Measurements from ENCODE around the gene HOXA6. TPM values are rescaled to one million over a fixed set of nuclear protein-coding genes. Genes with fewer than 3 reads are reported as not detected.

HOXA6 gene
- total RNA-seq, 1 experiment from 2014 or later = not detected

- no peak for TF ChIP-seq NR3C1 (CRISPR knock-in tag; conservative IDR thresholded peaks at IDR 0.05; ENCODE audit: low read depth)
Observed at GRCh38 chr7:27160145-27160545, 12.6 kb upstream of the HOXA6 start (continued).

- H3K36me3 Mint-ChIP-seq = peaks cover 3% of the 10 kb centered on the region
- H3K4me1 Mint-ChIP-seq = peaks cover 16% of the 10 kb centered on the region
- H3K27me3 Mint-ChIP-seq (ENCODE audit: low read depth) = peaks cover 100% of the 10 kb centered on the region
- H3K9me3 Mint-ChIP-seq = no peaks in the 10 kb centered on the region
- H3K4me3 Mint-ChIP-seq = no peak overlapping the region
- TF ChIP-seq NFYB (CRISPR knock-in tag; conservative IDR thresholded peaks at IDR 0.05; ENCODE audit: low read depth) = no peak
- TF ChIP-seq ZNF281 (CRISPR knock-in tag; IDR thresholded peaks at IDR 0.05) = no peak
- TF ChIP-seq NFATC4 (CRISPR knock-in tag; IDR thresholded peaks at IDR 0.05) = no peak
- TF ChIP-seq USF1 (CRISPR knock-in tag; IDR thresholded peaks at IDR 0.05) = no peak
- no peak for TF ChIP-seq NR1H2 (CRISPR knock-in tag; IDR thresholded peaks at IDR 0.05)
- no peak for TF ChIP-seq PRRX2 (CRISPR knock-in tag; IDR thresholded peaks at IDR 0.05)
- TF ChIP-seq CREB1 (CRISPR knock-in tag; IDR thresholded peaks at IDR 0.05) = no peak
- ChIA-PET POLR2A (no interaction called here), CTCF (interaction anchor here (0.8 to 1.0 kb wide), 4 partner anchors 9 to 790 kb away, joined by 3 read pairs; no protein-coding TSS in a partner anchor)
- ATAC-seq = no peak
- DNase-seq (ENCODE audit: low spot score) = no peak
- no peak overlapping the region for H3K27ac Mint-ChIP-seq
Observed at GRCh38 chr7:27159266-27160144, 11.9 kb upstream of the HOXA6 start.

- no peak overlapping the region for H3K4me3 Mint-ChIP-seq
- ChIA-PET CTCF (interaction anchor here (0.8 to 1.0 kb wide), 4 partner anchors 8 to 789 kb away, joined by 3 read pairs; no protein-coding TSS in a partner anchor), POLR2A (interaction anchor here (0.6 kb wide), 1 partner anchor 62 kb away, joined by 3 read pairs; no protein-coding TSS in a partner anchor)
- no peak overlapping the region for H3K27ac Mint-ChIP-seq
- peaks cover 10% of the 10 kb centered on the region for H3K4me1 Mint-ChIP-seq
- ATAC-seq (no peak), DNase-seq (ENCODE audit: low spot score) (no peak)
- H3K9me3 Mint-ChIP-seq = no peaks in the 10 kb centered on the region
- peaks cover 100% of the 10 kb centered on the region for H3K27me3 Mint-ChIP-seq (ENCODE audit: low read depth)
- peaks cover 3% of the 10 kb centered on the region for H3K36me3 Mint-ChIP-seq
- TF ChIP-seq, protein P1, sequence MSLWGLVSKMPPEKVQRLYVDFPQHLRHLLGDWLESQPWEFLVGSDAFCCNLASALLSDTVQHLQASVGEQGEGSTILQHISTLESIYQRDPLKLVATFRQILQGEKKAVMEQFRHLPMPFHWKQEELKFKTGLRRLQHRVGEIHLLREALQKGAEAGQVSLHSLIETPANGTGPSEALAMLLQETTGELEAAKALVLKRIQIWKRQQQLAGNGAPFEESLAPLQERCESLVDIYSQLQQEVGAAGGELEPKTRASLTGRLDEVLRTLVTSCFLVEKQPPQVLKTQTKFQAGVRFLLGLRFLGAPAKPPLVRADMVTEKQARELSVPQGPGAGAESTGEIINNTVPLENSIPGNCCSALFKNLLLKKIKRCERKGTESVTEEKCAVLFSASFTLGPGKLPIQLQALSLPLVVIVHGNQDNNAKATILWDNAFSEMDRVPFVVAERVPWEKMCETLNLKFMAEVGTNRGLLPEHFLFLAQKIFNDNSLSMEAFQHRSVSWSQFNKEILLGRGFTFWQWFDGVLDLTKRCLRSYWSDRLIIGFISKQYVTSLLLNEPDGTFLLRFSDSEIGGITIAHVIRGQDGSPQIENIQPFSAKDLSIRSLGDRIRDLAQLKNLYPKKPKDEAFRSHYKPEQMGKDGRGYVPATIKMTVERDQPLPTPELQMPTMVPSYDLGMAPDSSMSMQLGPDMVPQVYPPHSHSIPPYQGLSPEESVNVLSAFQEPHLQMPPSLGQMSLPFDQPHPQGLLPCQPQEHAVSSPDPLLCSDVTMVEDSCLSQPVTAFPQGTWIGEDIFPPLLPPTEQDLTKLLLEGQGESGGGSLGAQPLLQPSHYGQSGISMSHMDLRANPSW (CRISPR knock-in tag; conservative IDR thresholded peaks at IDR 0.05; ENCODE audit: low read depth) = no peak
- no peak for TF ChIP-seq ZBTB21 (CRISPR knock-in tag; IDR thresholded peaks at IDR 0.05; ENCODE audit: borderline replicate concordance)
- TF ChIP-seq, protein P2, sequence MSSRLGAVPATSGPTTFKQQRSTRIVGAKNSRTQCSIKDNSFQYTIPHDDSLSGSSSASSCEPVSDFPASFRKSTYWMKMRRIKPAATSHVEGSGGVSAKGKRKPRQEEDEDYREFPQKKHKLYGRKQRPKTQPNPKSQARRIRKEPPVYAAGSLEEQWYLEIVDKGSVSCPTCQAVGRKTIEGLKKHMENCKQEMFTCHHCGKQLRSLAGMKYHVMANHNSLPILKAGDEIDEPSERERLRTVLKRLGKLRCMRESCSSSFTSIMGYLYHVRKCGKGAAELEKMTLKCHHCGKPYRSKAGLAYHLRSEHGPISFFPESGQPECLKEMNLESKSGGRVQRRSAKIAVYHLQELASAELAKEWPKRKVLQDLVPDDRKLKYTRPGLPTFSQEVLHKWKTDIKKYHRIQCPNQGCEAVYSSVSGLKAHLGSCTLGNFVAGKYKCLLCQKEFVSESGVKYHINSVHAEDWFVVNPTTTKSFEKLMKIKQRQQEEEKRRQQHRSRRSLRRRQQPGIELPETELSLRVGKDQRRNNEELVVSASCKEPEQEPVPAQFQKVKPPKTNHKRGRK (CRISPR knock-in tag; IDR thresholded peaks at IDR 0.05; ENCODE audit: borderline replicate concordance) = no peak
- no peak for TF ChIP-seq GTF2I (CRISPR knock-in tag; conservative IDR thresholded peaks at IDR 0.05)
- TF ChIP-seq SOX15 (CRISPR knock-in tag; IDR thresholded peaks at IDR 0.05) = no peak
- no peak for TF ChIP-seq ETV6 (CRISPR knock-in tag; IDR thresholded peaks at IDR 0.05)
- no peak for TF ChIP-seq CREM (CRISPR knock-in tag; IDR thresholded peaks at IDR 0.05)
- no peak for TF ChIP-seq SMAD3 (CRISPR knock-in tag; IDR thresholded peaks at IDR 0.05; ENCODE audit: borderline replicate concordance)
- TF ChIP-seq E2F1 (CRISPR knock-in tag; IDR thresholded peaks at IDR 0.05) = no peak
- no peak for TF ChIP-seq MXD4 (CRISPR knock-in tag; IDR thresholded peaks at IDR 0.05; ENCODE audit: borderline replicate concordance)
- no peak for TF ChIP-seq TEAD4 (CRISPR knock-in tag; IDR thresholded peaks at IDR 0.05)
- no peak for TF ChIP-seq ATF1 (CRISPR knock-in tag; IDR thresholded peaks at IDR 0.05)
Observed at GRCh38 chr7:27158436-27159265, 11.1 kb upstream of the HOXA6 start.
